Measurements from ENCODE around the gene TLR3.

DNA sequence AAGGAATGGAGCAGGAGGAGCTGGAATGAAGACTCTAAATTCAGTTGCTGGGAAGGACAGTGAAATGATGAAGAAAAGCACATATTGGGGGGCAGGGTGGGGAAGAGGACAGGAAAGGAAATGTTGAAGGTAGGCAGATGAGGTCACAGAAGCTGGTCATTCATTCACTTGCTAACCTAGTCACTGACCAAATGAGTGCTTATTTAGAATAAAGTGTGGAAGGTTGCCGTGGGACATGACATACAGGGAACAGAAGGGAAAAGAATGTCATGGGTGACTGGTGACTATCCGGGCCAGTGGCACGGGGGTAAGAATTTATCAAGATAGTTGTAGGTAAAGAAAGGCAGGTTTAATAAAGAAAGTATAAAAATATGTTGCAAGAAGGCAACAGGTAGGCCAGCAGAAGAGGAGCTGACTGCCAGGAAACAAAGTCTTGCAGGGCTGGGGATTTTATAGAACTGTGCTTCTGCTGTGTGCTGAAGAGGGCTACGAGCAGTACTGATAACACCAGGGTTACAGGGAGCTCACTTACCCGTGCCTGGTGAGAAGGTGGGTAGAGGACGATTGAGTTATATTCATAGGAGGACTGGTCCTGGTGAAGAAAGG lies 31.9 kb upstream of the TLR3 start:
- TF ChIP-seq ZNF521 (tag by site-specific recombination; IDR thresholded peaks at IDR 0.05) (no peak), CTCF (tag by site-specific recombination; IDR thresholded peaks at IDR 0.05) (no peak), YY1 (tag by site-specific recombination; IDR thresholded peaks at IDR 0.05) (no peak), PATZ1 (tag by site-specific recombination; IDR thresholded peaks at IDR 0.05) (no peak), BCL6B (tag by site-specific recombination; IDR thresholded peaks at IDR 0.05) (no peak), ZNF302 (tag by site-specific recombination; IDR thresholded peaks at IDR 0.05; ENCODE audit: low read depth) (no peak)
- TF ChIP-seq, protein P1, sequence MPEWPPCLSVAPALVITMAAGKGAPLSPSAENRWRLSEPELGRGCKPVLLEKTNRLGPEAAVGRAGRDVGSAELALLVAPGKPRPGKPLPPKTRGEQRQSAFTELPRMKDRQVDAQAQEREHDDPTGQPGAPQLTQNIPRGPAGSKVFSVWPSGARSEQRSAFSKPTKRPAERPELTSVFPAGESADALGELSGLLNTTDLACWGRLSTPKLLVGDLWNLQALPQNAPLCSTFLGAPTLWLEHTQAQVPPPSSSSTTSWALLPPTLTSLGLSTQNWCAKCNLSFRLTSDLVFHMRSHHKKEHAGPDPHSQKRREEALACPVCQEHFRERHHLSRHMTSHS (tag by site-specific recombination; IDR thresholded peaks at IDR 0.05): no peak
